Spleen (tissue), 11 donors: ENCODE data around the gene AP1S1. TPM values are rescaled to one million over a fixed set of nuclear protein-coding genes. Genes with fewer than 3 reads are reported as not detected.

Experiments
- DNase-seq: peaks from one replicate; pipeline ENCODE4 v3.0.0-alpha.2; 2020
- H3K27ac ChIP-seq, 8 donors: fragments of 200-600 bp; sonication (generic) in 7 of 8; 1 replicate in 4 of 8; 2 replicates in 4 of 8; pipeline versions ENCODE4 v1.5.0 to v1.8.0; 2016 to 2021; ENCODE audit warnings: inconsistent platforms in 4 of 8, mild to moderate bottlenecking in 4 of 8, moderate library complexity in 1 of 8
- H3K27me3 ChIP-seq, 7 donors: fragments of 200-600 bp; sonication (generic) in 6 of 7; replicated peaks in 1 of 7; 1 replicate in 4 of 7; 2 replicates in 3 of 7; pipeline versions ENCODE4 v1.5.0 to v1.8.0; 2016 to 2021; ENCODE audit warnings: inconsistent platforms in 3 of 7, mild to moderate bottlenecking in 1 of 7
- H3K36me3 ChIP-seq, 6 donors: fragments of 200-600 bp; sonication (generic) in 5 of 6; 1 replicate in 4 of 6; 2 replicates in 2 of 6; pipeline versions ENCODE4 v1.5.0 to v1.8.0; 2016 to 2021; ENCODE audit warnings: inconsistent platforms in 2 of 6
- H3K4me1 ChIP-seq, 6 donors: fragments of 200-600 bp; sonication (generic) in 5 of 6; 1 replicate in 3 of 6; 2 replicates in 3 of 6; pipeline versions ENCODE4 v1.5.0 to v1.8.0; 2016 to 2021; ENCODE audit warnings: inconsistent platforms in 3 of 6
- H3K4me3 ChIP-seq, 8 donors: fragments of 200-600 bp; sonication (generic) in 7 of 8; 1 replicate in 4 of 8; 2 replicates in 4 of 8; pipeline versions ENCODE4 v1.5.0 to v1.8.0; 2016 to 2021; ENCODE audit warnings: inconsistent platforms in 4 of 8, mild to moderate bottlenecking in 4 of 8, moderate library complexity in 2 of 8
- H3K9me3 ChIP-seq, 8 donors: fragments of 200-600 bp; sonication (generic) in 7 of 8; 1 replicate in 4 of 8; 2 replicates in 4 of 8; pipeline versions ENCODE4 v1.5.0 to v1.8.0; 2016 to 2021; ENCODE audit warnings: inconsistent platforms in 4 of 8
- POLR2A ChIP-seq, 3 donors: fragments of 450-650 bp; IDR thresholded peaks; one replicate each; pipeline ENCODE4 v1.5.1; 2017; ENCODE audit warnings: antibody characterized with exemption in 3 of 3, mild to moderate bottlenecking in 1 of 3
- POLR2AphosphoS5 ChIP-seq, 3 donors: sonication (generic); formaldehyde crosslinking; IDR thresholded peaks; one replicate each; pipeline ENCODE4 v1.5.1; 2017; ENCODE audit warnings: antibody characterized with exemption in 3 of 3
- WGBS, 5 donors: extraction: QIAGEN DNeasy Blood & Tissue Kit in 3 of 5; methylation state at CpG; one replicate each; pipeline versions ENCODE4 v1.1.5 to v1.1.7; 2013 to 2018; 5-methylcytosine and 5-hydroxymethylcytosine counted together
- intact Hi-C: fragments of 100-400 bp; cut with DNase I; formaldehyde crosslinking; loops from one replicate; pipeline ENCODE4 v1.15.0; 2023; ENCODE audit warnings: low total_unique reads
- polyA plus RNA-seq, 3 donors: library from polyadenylated mRNA; stranded (reverse); fragments of 200-250 nt; gene quantifications; one replicate each; pipeline ENCODE4 v1.2.1, GENCODE V29; 2013
- total RNA-seq, 7 donors: library from RNA; depleted of rRNA in 3 of 7; stranded (reverse); fragments of >200 nt in 3 of 7; fragmentation: NEBNext Ultra II Directional in 4 of 7; extraction: Animal tissue kit (Norgen Biotek cat#: 25700) in 4 of 7; gene quantifications; one replicate each; pipeline versions ENCODE4 v1.1.0 to v1.2.1, GENCODE V29; 2016 to 2021
- TF ChIP-seq, protein P1 (sequence below), 11 experiments: fragments of 200-600 bp in 7 of 11; fragments of 450-650 bp in 4 of 11; sonication (generic) in 4 of 11; IDR thresholded peaks in 8 of 11; conservative IDR thresholded peaks in 3 of 11; 1 replicate in 7 of 11; 2 replicates in 4 of 11; pipeline versions ENCODE4 v1.4.0 to v1.8.0; 2016 to 2021; ENCODE audit warnings: antibody characterized with exemption in 11 of 11, inconsistent platforms in 4 of 11, mild to moderate bottlenecking in 1 of 11
- donor health status: healthy with polysubstance abuse.
- donor health status: DM: no; HTN: no; CAD: no; lungs with moderate emphysema.
- donor health status: DM: no; HTN: no; CAD: no.
- donor health status: Bipolar disorder and iron deficiency.
- donor health status: healthy.
- donor health status: DM: no; HTN: no; CAD: no.
- donor health status: DM: yes; HTN: yes; CAD: no.

The AP1S1 gene
- total and polyA plus RNA-seq, 10 donors, result 15.4 to 49.5 (median 31.0) TPM

DNA sequence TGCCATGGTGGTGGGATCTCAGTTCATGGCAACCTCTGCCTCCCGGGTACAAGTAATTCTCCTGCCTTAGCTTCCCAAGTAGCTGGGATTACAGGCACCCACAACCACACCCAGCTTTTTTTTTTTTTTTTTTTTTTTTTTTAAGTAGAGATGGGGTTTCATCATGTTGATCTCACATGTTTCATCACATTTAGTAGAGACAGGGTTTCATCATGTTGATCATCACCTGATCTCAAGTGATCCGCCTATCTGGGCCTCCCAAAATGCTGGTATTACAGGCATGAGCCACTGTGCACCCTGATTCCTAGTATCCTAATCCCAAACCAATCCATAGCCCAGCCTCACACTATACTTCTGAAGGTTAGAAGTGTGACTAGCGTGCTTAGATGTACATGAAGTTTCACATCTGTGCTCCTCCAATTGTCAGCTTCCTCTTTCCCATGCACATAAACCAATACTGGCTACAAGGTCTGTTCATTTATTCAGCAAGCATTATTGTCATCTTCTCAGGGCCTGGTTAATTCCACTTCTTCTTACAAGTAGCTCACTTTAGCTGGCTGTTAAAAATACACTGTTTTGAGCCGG lies 32.7 kb downstream of the AP1S1 start:
- peaks cover 0 to 50% (median 4%) of the 10 kb centered on the region in 7 donors for H3K27me3 ChIP-seq
- no peaks in the 10 kb centered on the region for H3K36me3 ChIP-seq
- no peaks in the 10 kb centered on the region for H3K4me1 ChIP-seq
- WGBS, 5 donors, result 66 to 79% (median 72%) methylated on average over 4 of the region's 4 CpGs
- no peak overlapping the region for H3K4me3 ChIP-seq
- no peaks in the 10 kb centered on the region for H3K9me3 ChIP-seq
- no peak for TF ChIP-seq POLR2A (IDR thresholded peaks at IDR 0.05)
- no peak for TF ChIP-seq POLR2AphosphoS5 (IDR thresholded peaks at IDR 0.05)
- TF ChIP-seq, protein P1, sequence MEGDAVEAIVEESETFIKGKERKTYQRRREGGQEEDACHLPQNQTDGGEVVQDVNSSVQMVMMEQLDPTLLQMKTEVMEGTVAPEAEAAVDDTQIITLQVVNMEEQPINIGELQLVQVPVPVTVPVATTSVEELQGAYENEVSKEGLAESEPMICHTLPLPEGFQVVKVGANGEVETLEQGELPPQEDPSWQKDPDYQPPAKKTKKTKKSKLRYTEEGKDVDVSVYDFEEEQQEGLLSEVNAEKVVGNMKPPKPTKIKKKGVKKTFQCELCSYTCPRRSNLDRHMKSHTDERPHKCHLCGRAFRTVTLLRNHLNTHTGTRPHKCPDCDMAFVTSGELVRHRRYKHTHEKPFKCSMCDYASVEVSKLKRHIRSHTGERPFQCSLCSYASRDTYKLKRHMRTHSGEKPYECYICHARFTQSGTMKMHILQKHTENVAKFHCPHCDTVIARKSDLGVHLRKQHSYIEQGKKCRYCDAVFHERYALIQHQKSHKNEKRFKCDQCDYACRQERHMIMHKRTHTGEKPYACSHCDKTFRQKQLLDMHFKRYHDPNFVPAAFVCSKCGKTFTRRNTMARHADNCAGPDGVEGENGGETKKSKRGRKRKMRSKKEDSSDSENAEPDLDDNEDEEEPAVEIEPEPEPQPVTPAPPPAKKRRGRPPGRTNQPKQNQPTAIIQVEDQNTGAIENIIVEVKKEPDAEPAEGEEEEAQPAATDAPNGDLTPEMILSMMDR (IDR thresholded peaks at IDR 0.05 in 8 of 11, conservative IDR thresholded peaks at IDR 0.05 in 3 of 11), result no peak
- no peak for DNase-seq
- no peak overlapping the region for H3K27ac ChIP-seq
- intact Hi-C loops, result no loop called here

DNA sequence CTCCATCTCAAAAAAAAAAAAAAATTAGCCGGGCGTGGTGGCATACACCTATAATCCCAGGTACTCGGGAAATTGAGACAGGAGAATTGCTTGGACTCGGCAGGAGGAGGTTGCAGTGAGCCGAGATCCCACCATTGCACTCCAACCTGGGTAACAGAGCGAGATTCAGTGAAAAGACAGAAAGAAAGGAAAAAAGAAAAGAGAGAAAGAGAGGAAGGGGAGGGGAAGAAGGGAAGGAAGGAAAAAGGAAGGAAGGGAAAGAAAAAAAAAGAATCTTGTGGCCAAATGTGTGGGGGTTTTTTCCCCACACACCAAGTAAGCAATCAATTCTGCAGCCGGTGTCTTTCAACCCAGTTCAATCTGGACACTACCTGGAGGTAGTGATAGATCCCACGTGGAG lies 34.8 kb downstream of the AP1S1 start:
- Histone ChIP-seq H3K36me3 (no peaks in the 10 kb centered on the region), H3K4me3 (no peak overlapping the region), H3K4me1 (peaks cover 0 to 8% (median 0%) of the 10 kb centered on the region in 6 donors), H3K27me3 (peaks cover 0 to 29% (median 0%) of the 10 kb centered on the region in 7 donors), H3K9me3 (no peaks in the 10 kb centered on the region), H3K27ac (no peak overlapping the region)
- no peak for TF ChIP-seq POLR2AphosphoS5 (IDR thresholded peaks at IDR 0.05)
- TF ChIP-seq, protein P1 (IDR thresholded peaks at IDR 0.05 in 8 of 11, conservative IDR thresholded peaks at IDR 0.05 in 3 of 11), result no peak
- no peak for TF ChIP-seq POLR2A (IDR thresholded peaks at IDR 0.05)
- no peak for DNase-seq
- 79 to 87% (median 83%) methylated on average over 8 of the region's 8 CpGs for WGBS, 5 donors
- intact Hi-C loops, result no loop called here

GRCh38 chr7:101195884-101196283 lies 41.6 kb downstream of the AP1S1 start:
- Histone ChIP-seq H3K9me3 (no peaks in the 10 kb centered on the region), H3K27ac (no peak overlapping the region), H3K4me3 (no peak overlapping the region), H3K27me3 (peaks cover 0 to 47% (median 8%) of the 10 kb centered on the region in 7 donors), H3K4me1 (peaks cover 0 to 9% (median under 1%) of the 10 kb centered on the region in 6 donors), H3K36me3 (no peaks in the 10 kb centered on the region)
- TF ChIP-seq, protein P1 (IDR thresholded peaks at IDR 0.05 in 8 of 11, conservative IDR thresholded peaks at IDR 0.05 in 3 of 11), result no peak
- no peak for TF ChIP-seq POLR2A (IDR thresholded peaks at IDR 0.05)
- no peak for TF ChIP-seq POLR2AphosphoS5 (IDR thresholded peaks at IDR 0.05)
- no peak for DNase-seq
- WGBS, 5 donors, result 75 to 89% (median 84%) methylated on average over 12 to 17 of the region's 17 CpGs
- intact Hi-C loops, result loop anchor here (10.0 kb wide), 1 partner anchor 51 kb away; no protein-coding TSS in a partner anchor

GRCh38 chr7:101197991-101198390 lies 43.7 kb downstream of the AP1S1 start:
- H3K27ac ChIP-seq, result no peak overlapping the region
- WGBS, 5 donors, result 74 to 84% (median 78%) methylated on average over 14 to 21 of the region's 21 CpGs

More at GRCh38 chr7:101197991-101198390, 43.7 kb downstream of the AP1S1 start:
- H3K36me3 ChIP-seq, result no peaks in the 10 kb centered on the region
- DNase-seq, result no peak
- peaks cover 0 to 22% (median 15%) of the 10 kb centered on the region in 6 donors for H3K4me1 ChIP-seq
- TF ChIP-seq POLR2A (IDR thresholded peaks at IDR 0.05) (no peak), POLR2AphosphoS5 (IDR thresholded peaks at IDR 0.05) (no peak)
- TF ChIP-seq, protein P1 (IDR thresholded peaks at IDR 0.05 in 8 of 11, conservative IDR thresholded peaks at IDR 0.05 in 3 of 11), result no peak
- no peaks in the 10 kb centered on the region for H3K9me3 ChIP-seq
- no peak overlapping the region for H3K4me3 ChIP-seq
- intact Hi-C loops, result loop anchor here (10.0 kb wide), 1 partner anchor 53 kb away; no protein-coding TSS in a partner anchor
- H3K27me3 ChIP-seq, result peaks cover 4 to 68% (median 25%) of the 10 kb centered on the region in 7 donors
